HG02623 (cell line): Measurements from ENCODE around the gene PELO.

ENCODE experiments used
- ATAC-seq: cut with Tn5 transposase; IDR thresholded peaks from one replicate; pipeline ENCODE4 v1.9.1; 2021; ENCODE audit warnings: moderate library complexity; ENCODE audit not compliant: unreplicated experiment

The PELO gene

GRCh38 chr5:52771343-52772039 lies 16.2 kb upstream of the PELO start:
- peak; percentile 96 for ATAC-seq

- ATAC-seq: no peak
These were observed 15.0 kb upstream of the PELO start for GRCh38 chr5:52772668-52773067.

DNA sequence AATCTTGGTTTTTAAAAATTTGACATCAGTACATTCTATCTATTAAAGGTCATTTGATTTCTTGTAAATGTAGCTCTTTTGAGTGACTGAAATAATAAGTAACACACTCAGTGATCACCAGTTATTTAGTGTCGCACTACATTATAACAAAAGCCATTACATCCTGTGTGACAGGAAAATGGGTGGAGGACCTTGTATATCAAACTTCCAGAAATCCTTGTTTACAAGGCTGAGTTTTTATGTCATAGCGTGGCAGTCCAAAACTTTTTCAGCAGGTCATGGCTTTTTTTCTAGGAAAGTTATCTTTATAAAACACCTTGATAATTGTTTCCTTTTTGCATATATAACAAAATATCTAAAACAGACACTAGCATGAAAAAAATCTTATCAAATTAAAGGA lies 14.4 kb upstream of the PELO start:
- no peak for ATAC-seq

- ATAC-seq: no peak
These were observed 13.7 kb upstream of the PELO start for GRCh38 chr5:52774005-52774410.

DNA sequence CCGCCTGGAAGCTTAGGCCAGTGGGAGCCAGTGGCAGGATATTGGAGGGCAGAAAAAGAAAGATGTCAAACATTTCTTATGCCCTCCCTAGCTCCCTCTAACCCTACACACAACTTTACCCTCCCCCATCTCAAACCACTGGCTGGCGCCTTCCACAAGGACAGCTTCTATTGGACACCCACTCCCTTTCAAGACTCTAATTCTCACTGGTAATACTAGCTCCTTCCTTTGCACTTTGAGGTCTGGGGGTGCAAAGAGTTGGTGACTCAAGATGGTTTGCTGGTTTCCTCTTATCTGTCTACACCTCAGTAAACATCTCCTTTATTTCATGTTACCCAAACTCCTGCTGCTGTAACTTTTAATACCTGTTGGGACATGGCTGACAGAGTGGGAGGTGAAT lies 11.6 kb upstream of the PELO start:
- ATAC-seq: no peak

GRCh38 chr5:52777186-52777585 lies 10.5 kb upstream of the PELO start:
- no peak for ATAC-seq

DNA sequence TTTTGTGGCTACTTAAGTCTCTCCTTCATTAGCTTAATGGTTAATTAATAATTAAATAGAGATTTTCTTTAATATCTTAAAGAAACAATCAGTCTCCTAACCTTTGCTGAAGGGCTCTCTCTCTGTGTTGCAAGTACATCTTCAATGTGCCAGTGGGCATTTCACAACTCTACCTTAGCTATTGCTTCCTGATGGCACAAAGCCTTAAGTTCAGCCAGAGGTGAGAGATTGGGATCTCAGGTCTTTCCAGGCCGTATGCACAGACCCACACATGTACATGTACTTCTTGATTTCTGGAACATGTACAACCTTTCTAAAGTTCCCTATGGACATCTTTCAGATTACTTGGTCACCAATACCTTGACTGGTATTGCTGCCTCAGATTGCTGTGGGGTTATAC lies 8.9 kb upstream of the PELO start:
- no peak for ATAC-seq

DNA sequence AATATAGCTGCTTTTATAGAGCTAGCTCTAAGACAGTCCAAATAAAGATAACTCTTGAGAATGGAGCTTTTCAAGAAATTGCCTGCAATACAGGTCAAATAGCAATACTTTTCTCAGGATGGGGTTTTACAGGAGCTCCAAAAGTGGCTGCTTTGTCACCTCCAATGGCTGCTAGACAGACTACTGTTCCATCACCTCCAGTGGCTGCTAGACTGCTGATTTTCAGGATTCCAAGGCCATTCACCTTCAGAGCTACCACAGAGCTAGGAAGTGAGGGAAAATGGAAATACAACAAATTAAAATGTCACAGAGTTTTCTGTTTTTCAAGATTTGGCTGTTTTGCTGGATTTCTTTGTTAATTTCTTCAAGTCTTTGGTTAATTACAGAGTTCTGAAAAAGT lies 8.5 kb upstream of the PELO start:
- ATAC-seq: no peak

- ATAC-seq: no peak
These were observed 4.3 kb upstream of the PELO start for GRCh38 chr5:52783226-52783959.

- ATAC-seq: no peak
These were observed 3.0 kb upstream of the PELO start for GRCh38 chr5:52784737-52785136.

DNA sequence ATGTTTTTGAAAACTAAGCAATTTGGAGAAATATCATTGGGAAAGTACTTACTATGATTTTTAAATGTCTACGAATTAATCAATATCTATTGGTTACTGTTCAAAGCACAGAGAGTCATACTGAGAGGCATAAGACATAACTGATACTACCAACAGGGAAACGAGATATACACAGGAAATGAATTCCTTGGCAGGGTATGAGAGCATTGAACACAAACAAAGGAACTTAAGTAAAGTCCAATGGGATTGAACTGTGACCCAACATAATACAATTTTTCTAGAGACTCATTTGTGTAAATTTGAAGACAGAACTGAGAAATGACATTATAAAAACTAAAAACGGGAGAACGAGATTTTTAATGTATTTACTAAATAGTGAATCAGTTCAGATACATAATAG lies 1.3 kb upstream of the PELO start:
- no peak for ATAC-seq

DNA sequence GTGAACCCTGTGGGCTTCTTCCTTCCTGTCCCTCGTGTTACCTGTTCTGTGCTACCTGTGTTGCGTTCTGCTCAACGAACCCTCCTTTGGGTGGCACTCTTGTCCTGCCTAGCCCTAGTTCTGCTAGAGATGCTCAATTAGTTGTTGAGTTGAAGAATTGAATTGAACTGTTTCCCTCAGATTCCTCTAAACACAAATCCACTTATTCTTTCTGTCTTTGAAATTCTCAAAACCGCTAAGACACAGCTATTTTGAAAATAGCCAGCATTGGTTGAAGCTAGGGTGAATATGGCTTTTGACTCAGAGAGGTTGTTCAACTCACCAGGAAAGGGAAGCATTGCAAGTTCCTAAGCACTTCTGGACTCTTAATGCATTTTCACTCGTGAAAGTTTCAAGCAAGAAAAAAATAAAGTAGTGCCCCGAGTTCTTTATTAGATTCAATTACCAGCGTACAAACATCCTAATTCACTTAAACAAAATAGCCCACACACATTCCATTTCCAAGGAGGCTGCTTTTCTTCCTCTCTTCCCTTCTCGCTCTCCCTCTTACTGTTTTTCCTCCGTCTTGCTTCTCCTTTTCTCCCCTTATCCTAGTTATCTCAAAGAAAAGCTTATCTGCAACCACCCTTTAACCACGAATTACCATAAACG lies 642 bp upstream of the PELO start:
- peak; percentile 32 for ATAC-seq

- ATAC-seq: no peak
These were observed 747 bp downstream of the PELO start for GRCh38 chr5:52788505-52788821.

- ATAC-seq: no peak
These were observed 1.7 kb downstream of the PELO start for GRCh38 chr5:52789378-52789777.

DNA sequence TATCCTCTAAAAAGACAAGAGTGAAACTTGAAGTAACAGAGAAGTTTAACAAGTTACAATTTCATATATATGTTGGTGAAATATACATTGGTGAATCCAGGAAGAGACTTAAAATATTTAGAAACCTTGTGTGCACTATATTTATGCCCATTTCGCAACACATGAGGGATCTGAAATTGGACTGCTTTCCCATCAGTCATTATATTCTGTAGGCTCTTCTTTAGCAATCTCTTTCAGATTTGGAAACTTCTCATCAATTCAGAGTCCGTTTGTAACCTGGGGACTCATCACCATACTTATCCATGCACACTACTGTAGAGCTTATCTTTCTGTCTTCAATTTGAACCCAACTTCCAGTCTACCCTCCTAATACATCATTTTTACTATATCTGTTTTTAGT lies 2.1 kb downstream of the PELO start:
- ATAC-seq: no peak

DNA sequence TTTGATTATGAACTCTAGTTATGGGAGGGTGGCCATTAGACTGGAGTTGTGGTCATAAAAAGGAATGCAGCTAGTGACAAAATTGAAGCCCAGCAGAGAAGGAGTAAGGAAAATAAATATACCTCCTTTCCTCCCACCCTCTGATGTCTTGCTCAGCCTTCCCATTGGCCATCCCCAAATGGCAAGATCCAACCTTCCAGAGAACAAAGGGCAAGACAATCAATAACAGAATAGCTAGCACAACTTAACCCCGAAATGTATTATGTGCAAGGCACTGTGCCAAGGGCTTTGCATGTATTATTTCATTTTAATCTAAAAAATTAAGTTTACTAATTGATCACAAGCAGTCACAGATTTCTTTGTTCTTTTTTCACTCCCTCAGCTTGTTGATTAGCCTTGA lies 3.6 kb downstream of the PELO start:
- no peak for ATAC-seq

GRCh38 chr5:52794519-52794918 lies 6.8 kb downstream of the PELO start:
- no peak for ATAC-seq

DNA sequence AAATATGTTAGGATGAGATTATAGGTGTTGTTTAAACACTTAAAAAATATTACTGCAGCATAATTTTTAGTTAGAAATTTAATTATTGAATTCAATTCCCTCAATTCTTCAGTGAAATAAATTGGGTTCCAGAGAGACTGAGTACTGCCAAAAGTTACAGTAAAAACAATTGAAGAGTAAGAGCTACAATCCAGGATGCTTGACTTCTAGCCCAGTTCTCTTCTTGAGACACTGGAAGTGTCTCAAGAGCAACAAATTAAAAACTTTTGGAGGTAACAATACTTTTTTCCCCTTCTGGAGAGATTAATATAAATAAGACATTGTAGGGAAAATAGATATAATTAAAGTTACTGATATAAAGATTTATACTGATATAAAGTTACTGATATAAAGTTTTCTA lies 8.3 kb downstream of the PELO start:
- ATAC-seq: no peak

DNA sequence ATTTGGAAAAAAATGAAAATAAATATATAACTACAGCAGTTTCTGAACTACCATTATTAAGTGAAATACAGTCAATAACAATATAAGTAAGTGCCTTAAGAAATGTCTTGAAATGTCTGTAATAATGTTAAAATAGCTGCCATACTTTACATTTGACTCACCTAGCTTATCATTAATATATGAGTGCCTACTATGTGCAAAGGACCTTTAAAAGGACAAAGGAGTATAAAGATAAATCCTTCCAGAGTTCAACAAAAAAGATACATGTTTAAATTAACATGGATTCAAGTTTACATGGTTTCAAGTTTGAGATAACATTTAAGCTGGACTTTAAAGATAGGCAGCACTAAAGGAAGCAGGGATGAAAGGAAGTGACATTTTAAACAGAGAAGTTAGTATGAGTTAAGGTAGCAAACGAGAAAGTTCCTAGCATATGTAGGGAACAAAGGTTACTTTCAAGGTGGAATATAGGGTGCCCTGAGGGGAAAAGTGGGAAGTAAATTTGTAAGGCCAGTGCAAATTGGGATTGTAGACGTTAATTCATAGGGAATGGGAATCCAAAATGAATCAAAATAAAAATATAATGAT lies 8.9 kb downstream of the PELO start:
- ATAC-seq: no peak

DNA sequence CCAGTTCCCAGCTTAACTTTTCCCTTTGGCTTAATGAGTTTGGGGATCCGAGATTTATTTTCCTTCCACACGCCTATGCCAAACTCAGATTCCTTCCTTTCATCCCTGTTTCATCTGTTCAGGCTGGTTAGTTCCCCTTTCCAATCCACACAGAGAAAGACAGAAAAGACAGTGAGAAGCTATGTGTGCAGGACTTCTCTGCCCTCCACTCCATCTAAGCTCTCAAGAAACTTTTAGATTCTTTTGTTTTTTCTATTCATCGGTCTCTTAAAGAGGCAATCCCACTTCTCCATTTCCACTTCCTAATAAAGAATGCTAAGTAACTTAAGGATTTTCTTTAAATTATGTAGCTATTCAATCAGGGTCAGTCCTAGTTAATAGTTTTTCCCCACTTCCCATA lies 11.2 kb downstream of the PELO start:
- ATAC-seq: no peak

DNA sequence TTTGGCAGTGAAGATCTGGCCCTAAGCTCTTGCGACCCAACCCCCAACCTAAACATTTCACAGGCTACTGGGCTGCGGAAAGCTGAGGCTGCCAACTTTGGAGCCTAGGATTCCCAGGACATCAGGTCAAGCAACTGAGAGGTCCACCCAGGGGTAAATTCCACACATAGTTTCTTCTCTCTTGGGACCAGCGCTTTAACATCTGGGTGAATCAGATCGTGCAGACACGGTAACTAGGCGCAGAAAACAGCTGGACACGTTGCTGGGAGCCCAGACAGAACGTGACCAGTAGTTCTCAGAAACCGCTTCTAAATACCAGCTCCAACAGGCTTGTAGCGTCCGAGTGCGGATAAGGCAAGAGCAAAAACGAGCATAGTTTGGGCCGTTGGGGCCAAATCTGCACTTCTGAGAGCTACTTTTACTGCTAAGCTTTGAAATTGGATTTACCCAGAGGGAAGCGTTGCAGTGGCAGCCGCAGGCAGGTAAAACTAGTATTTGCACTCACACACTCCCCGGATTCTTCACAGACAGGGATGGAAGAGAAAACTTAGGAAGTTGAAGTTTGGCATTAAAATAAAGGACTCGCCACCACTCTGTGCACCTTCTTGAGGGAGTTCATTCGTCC lies 11.8 kb downstream of the PELO start:
- ATAC-seq: peak; percentile 22

DNA sequence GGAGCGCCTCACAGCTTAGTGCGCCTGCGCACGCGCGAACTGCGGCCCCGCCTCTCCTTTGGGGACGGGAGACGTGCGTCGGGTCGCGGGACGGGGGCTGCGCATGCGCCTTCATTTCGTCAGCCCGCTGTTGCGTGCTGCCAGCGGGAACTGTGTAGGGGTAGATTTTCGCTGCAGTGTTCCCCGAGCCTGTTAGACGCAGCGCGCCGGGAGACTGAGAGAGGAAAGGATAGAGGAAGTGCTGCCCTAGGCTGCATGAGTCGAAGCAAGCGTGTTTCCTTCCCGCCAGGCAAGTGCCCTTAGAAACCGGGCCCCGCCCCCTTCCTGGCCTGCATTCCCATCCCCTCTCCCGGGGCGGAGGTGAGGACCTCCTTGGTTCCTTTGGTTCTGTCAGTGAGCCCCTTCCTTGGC lies 12.3 kb downstream of the PELO start:
- ATAC-seq: peak; percentile 81
